ENCODE results near the gene LRPPRC.

DNA sequence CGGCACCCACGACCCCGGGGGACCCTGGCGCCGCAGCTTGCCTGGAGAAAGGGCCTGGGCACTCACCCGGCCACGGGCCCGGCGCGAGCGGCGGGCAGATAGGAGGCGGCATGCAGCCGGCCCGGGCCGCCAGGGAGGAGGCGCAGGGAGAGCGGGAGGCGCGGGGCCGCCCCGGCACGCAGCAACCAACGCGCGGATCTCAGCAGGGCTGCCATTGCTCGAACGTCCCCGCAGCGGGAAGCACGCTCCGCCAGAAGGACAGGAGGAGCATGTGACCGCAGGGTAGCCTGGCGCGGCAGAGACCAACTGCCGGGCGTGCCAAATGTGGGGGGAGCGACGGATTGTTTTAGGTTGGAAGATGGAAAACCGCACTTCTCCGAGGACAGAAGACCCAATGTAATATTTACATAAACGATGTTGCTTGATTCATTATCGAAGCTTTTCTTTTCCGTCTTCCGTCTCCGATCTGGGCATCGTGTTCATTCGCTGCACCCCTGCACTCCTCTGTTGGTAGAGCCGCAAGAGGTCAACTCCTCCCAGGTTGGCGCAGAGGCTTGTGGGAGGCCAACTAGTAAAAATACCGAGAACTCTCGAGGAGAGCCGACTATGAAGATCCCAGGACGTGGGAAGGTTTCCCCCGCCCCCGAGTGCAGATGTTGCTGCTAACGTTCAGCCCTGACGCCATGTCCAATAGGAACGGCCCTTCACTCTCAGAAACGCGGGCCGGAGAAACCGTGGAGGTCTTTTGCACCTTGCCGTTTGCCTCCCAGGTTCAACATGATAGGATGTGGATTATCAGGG, at the start of gene LRPPRC:
- TF ChIP-seq, protein P1, sequence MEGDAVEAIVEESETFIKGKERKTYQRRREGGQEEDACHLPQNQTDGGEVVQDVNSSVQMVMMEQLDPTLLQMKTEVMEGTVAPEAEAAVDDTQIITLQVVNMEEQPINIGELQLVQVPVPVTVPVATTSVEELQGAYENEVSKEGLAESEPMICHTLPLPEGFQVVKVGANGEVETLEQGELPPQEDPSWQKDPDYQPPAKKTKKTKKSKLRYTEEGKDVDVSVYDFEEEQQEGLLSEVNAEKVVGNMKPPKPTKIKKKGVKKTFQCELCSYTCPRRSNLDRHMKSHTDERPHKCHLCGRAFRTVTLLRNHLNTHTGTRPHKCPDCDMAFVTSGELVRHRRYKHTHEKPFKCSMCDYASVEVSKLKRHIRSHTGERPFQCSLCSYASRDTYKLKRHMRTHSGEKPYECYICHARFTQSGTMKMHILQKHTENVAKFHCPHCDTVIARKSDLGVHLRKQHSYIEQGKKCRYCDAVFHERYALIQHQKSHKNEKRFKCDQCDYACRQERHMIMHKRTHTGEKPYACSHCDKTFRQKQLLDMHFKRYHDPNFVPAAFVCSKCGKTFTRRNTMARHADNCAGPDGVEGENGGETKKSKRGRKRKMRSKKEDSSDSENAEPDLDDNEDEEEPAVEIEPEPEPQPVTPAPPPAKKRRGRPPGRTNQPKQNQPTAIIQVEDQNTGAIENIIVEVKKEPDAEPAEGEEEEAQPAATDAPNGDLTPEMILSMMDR (IDR thresholded peaks at IDR 0.05; ENCODE audit: insufficient read depth, low read length), result no peak
- TF ChIP-seq SPI1 (IDR thresholded peaks at IDR 0.05; ENCODE audit: borderline replicate concordance, low read depth) (no peak), GABPA (IDR thresholded peaks at IDR 0.05; ENCODE audit: low read depth) (no peak)
